GM12872 (cell line): ENCODE data around the gene ADGRF4.

Experiments
- CTCF ChIP-seq: IDR thresholded peaks from 3 replicates; pipeline ENCODE4 v1.5.1; 2011; ENCODE audit warnings: low read depth, mild to moderate bottlenecking, low read length, moderate library complexity; ENCODE audit not compliant: insufficient read depth

ADGRF4 gene

DNA sequence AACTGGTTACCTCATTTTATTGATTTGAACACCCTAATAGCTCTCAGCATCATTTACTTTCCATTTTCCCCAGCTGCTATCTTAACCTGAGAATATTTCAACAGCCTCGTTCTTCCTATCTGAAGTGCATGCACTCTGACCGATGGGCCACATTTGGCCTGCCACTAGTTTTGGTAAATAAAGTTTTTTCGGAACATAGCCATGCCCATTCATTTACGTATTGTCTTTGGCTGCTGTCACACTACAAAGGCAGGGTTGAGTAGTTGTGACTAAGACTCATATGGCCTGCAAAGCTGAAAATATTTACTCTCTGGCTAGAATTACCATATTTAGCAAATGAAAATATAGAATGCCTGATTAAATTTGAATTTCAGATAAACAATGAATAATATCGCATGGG lies 10.8 kb downstream of the ADGRF4 start:
- no peak for TF ChIP-seq CTCF

- TF ChIP-seq CTCF, result no peak
Measured at GRCh38 chr6:47710295-47710694, 11.9 kb downstream of the ADGRF4 start.

DNA sequence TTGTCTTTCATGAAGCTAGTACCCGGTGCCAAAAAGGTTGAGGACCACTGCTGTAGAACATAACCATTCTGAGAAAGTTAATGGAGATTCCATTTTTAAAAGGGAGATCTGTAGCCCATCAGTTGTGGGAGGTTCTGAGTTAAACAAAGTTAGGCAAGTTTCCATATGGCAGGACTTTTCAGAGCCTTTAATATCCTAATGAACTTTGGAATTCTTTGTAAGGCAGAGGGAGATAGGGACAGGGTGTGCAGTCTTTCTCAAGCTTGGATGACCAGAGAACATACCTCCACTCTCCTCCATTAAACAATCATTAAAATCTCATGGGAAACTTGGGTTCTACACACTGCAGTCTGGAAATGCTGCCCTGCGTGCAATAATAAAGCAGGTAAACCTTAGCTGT lies 14.8 kb downstream of the ADGRF4 start:
- TF ChIP-seq CTCF, result no peak

DNA sequence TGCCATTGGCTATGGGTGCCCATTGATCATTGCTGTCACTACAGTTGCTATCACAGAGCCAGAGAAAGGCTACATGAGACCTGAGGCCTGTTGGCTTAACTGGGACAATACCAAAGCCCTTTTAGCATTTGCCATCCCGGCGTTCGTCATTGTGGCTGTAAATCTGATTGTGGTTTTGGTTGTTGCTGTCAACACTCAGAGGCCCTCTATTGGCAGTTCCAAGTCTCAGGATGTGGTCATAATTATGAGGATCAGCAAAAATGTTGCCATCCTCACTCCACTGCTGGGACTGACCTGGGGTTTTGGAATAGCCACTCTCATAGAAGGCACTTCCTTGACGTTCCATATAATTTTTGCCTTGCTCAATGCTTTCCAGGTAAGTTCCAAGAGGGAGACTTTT lies 16.4 kb downstream of the ADGRF4 start:
- no peak for TF ChIP-seq CTCF

DNA sequence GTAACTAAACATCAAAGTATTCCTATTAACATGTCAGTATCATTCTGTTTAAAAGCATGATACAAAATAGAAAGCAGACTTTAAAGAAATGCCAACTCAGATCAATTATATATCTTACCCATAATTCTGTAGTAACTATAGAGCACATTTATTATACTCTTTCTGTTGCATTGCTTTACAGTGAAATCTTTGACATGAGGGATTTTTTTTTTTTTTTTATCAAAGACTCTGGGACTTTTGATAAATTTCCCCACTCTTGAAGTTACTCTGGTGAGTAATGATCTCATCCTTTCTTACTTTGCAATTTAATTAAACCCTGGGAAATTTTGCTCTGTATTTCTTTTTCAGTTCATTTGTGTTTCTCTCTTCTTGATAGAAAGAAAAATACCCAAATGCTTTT lies 17.4 kb downstream of the ADGRF4 start:
- TF ChIP-seq CTCF, result no peak

GRCh38 chr6:47716207-47716606 lies 17.8 kb downstream of the ADGRF4 start:
- no peak for TF ChIP-seq CTCF

DNA sequence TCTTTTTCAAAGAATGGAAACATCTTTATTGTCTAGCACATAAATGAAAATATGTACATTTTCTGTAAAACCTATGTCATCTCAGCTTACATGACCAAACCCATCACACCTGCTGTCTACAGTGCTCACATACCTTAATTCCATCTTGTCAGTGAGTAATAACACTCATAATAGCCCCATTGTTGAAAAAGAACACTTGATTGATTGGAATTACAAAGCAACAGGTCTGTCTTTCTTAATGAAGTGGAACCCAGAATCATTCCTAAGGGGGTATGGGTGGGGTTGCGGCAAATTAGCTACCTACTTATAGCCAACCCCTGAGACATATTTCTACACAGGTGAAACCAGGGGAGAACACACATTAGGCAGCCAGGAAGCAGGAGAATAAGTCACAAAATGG lies 20.2 kb downstream of the ADGRF4 start:
- TF ChIP-seq CTCF, result no peak

DNA sequence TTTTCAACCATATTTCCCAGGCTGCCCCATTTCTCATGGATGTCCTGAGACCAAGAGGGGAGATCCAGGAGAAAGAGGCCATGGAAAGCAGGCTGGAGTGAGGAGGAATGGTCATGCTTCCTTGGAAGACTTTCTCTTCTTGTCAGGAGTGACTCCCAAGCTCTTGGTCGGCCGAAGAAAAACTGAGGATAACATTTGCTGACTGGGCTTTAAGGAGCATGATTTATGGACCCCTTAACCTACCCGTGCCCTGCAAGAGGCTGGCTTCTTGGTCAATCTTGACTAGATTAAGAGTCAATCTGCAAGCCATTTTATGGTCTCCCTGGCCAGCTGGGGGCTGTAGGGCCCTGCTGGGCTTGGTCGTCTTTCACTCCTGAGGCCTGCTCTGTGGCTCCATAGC lies 22.8 kb downstream of the ADGRF4 start:
- no peak for TF ChIP-seq CTCF
